GM12878 (cell line): Measurements from ENCODE around the gene BRAT1. TPM values are rescaled to one million over a fixed set of nuclear protein-coding genes. Genes with fewer than 3 reads are reported as not detected.

Experiments used
- ATAC-seq: fragments of 200-7000 bp; cut with Tn5 transposase; 3 replicates; pipeline ENCODE4 v1.9.1; 2020; ENCODE audit warnings: mild to moderate bottlenecking, moderate library complexity
- BruUV-seq: library from RNA; stranded (reverse); fragments of 400-500 nt; replicated peaks from 2 replicates; lab custom pipeline; 2021; lab: Mats Ljungman, UMichigan
- CTCF ChIA-PET: fragments of 300-600 bp; sonication (Branson Sonifier 250); formaldehyde crosslinking; extraction: SDS; loops from one replicate; lab custom pipeline; 2021; ENCODE audit warnings: inconsistent platforms; lab: Yijun Ruan, JAX
- POLR2A ChIA-PET: fragments of 350-600 bp; formaldehyde crosslinking; extraction: SDS; loops from one replicate; lab custom pipeline; 2021; ENCODE audit warnings: inconsistent platforms; lab: Charles Lee
- RAD21 ChIA-PET: fragments of 300-600 bp; sonication (Branson Sonifier 250); formaldehyde crosslinking; loops from one replicate; lab custom pipeline; 2023; ENCODE audit warnings: antibody characterized with exemption; ENCODE audit not compliant: unreplicated experiment; lab: Charles Lee
- SMC1A ChIA-PET: fragments of 300-600 bp; sonication (Branson Sonifier 250); formaldehyde crosslinking; loops from one replicate; lab custom pipeline; 2023; ENCODE audit not compliant: unreplicated experiment, uncharacterized antibody; lab: Charles Lee
- DNase-seq: peaks from one replicate; pipeline ENCODE4 v3.0.0-alpha.2; 2011; ENCODE audit warnings: low read depth, low spot score
- FAIRE-seq: peaks from 3 replicates; lab custom pipeline; 2011; peaks lifted over from hg19 to GRCh38; lab: Jason Lieb, UNC
- H2AFZ ChIP-seq: 2 replicates; pipeline ENCODE4 v1.6.0; 2011; ENCODE audit warnings: low read depth, low read length, control low read depth; ENCODE audit not compliant: control insufficient read depth
- H3K27ac ChIP-seq: 2 replicates; pipeline ENCODE4 v1.5.1; 2011; ENCODE audit warnings: control low read depth; ENCODE audit not compliant: control insufficient read depth, insufficient read depth
- H3K27me3 ChIP-seq, 2 experiments: replicated peaks in 1 of 2; 2 replicates each; pipeline versions ENCODE4 v1.6.0 to v1.6.1; 2011; ENCODE audit warnings: low read length in 1 of 2; ENCODE audit not compliant: control insufficient read depth in 2 of 2, insufficient read depth in 2 of 2
- H3K36me3 ChIP-seq, 2 experiments: 2 replicates each; pipeline ENCODE4 v1.5.1; 2011; ENCODE audit warnings: low read length in 1 of 2; ENCODE audit not compliant: control insufficient read depth in 2 of 2, insufficient read depth in 2 of 2
- H3K4me1 ChIP-seq: 2 replicates; pipeline ENCODE4 v1.6.1; 2011; ENCODE audit warnings: mild to moderate bottlenecking, low read length, moderate library complexity, mixed read lengths; ENCODE audit not compliant: control insufficient read depth, insufficient read depth
- H3K4me2 ChIP-seq: 2 replicates; pipeline ENCODE4 v1.6.0; 2011; ENCODE audit warnings: control low read depth; ENCODE audit not compliant: control insufficient read depth, insufficient read depth
- H3K4me3 ChIP-seq: fragments of 200-600 bp; sonication (generic); 2 replicates; pipeline ENCODE4 v1.5.1; 2016
- H3K79me2 ChIP-seq: 2 replicates; pipeline ENCODE4 v1.6.0; 2011; ENCODE audit warnings: low read length; ENCODE audit not compliant: control insufficient read depth, insufficient read depth
- H3K9ac ChIP-seq: 2 replicates; pipeline ENCODE4 v1.8.0; 2011; ENCODE audit warnings: low read length, control low read depth, mixed read lengths; ENCODE audit not compliant: control insufficient read depth, insufficient read depth
- H3K9me3 ChIP-seq: replicated peaks from 3 replicates; pipeline ENCODE4 v1.5.1; 2011; ENCODE audit warnings: mild to moderate bottlenecking, low read length; ENCODE audit not compliant: control insufficient read depth, insufficient read depth
- H4K20me1 ChIP-seq: 2 replicates; pipeline ENCODE4 v1.6.0; 2011; ENCODE audit not compliant: control insufficient read depth, insufficient read depth
- ASH2L ChIP-seq: fragments of 300-600, 200-600 bp; sonication (generic); IDR thresholded peaks from 2 replicates; pipeline ENCODE4 v1.6.1; 2017; ENCODE audit warnings: low read depth, mild to moderate bottlenecking, borderline replicate concordance
- BCL3 ChIP-seq: IDR thresholded peaks from 2 replicates; pipeline ENCODE4 v1.6.1; 2011; ENCODE audit warnings: borderline replicate concordance, low read depth, mild to moderate bottlenecking, moderate library complexity, low read length; ENCODE audit not compliant: insufficient read depth, poor library complexity, severe bottlenecking
- E2F8 ChIP-seq: fragments of 450-650 bp; IDR thresholded peaks from 2 replicates; pipeline ENCODE4 v1.6.1; 2018; ENCODE audit warnings: mild to moderate bottlenecking, low read depth, moderate library complexity; ENCODE audit not compliant: partially characterized antibody
- ESRRA ChIP-seq: IDR thresholded peaks from 2 replicates; pipeline ENCODE4 v1.6.1; 2012; ENCODE audit warnings: mild to moderate bottlenecking, low read length, improper control_type of control experiment
- IRF5 ChIP-seq: fragments of 450-650 bp; IDR thresholded peaks from 2 replicates; pipeline ENCODE4 v1.6.1; 2017; ENCODE audit warnings: borderline replicate concordance
- MLLT1 ChIP-seq: fragments of 450-650 bp; IDR thresholded peaks from 2 replicates; pipeline ENCODE4 v1.6.1; 2016; ENCODE audit warnings: mild to moderate bottlenecking
- NBN ChIP-seq: fragments of 450-650 bp; IDR thresholded peaks from 2 replicates; pipeline ENCODE4 v1.6.1; 2016
- NKRF ChIP-seq: fragments of 450-650 bp; conservative IDR thresholded peaks from 2 replicates; pipeline ENCODE4 v1.6.1; 2017; ENCODE audit warnings: mild to moderate bottlenecking, moderate library complexity
- RFX5 ChIP-seq: IDR thresholded peaks from 2 replicates; pipeline ENCODE4 v1.6.1; 2011; ENCODE audit warnings: low read depth, low read length, improper control_type of control experiment
- WGBS: methylation state at CpG from one replicate; pipeline ENCODE4 v1.1.6; 2016; ENCODE audit warnings: low lambda C conversion rate; ENCODE audit not compliant: insufficient replicate concordance, insufficient coverage; ENCODE audit errors: missing lambda C conversion rate; 5-methylcytosine and 5-hydroxymethylcytosine counted together
- in situ Hi-C: fragments of 300-500 bp; cut with MboI; formaldehyde crosslinking; loops from 9 replicates; pipeline ENCODE4 v1.14.3; 2018; ENCODE audit warnings: mixed read lengths
- intact Hi-C: fragments of 100-400 bp; cut with micrococcal nuclease; formaldehyde crosslinking; loops from one replicate; pipeline ENCODE4 v1.14.2; 2022; ENCODE audit not compliant: unreplicated experiment
- polyA plus RNA-seq, 11 experiments: library from polyadenylated mRNA; depleted of rRNA in 4 of 11; unstranded in 6 of 11; stranded (reverse) in 5 of 11; fragments of >200 nt; fragmentation: Nextera tagmentation in 4 of 11; fragmentation: Illumina TruSeq in 1 of 11; extraction: Ambion mirVana in 4 of 11; extraction: Trizol in 1 of 11; gene quantifications; 1 replicate in 1 of 11; 2 replicates in 10 of 11; pipeline versions ENCODE4 v1.2.1 to v1.2.3, GENCODE V29; 2011 to 2016; ENCODE audit warnings: inconsistent platforms in 2 of 11, missing spikeins in 2 of 11, low read depth in 1 of 11
- total RNA-seq, 4 experiments: library from RNA; depleted of rRNA in 3 of 4; stranded (reverse); fragments of >200 nt in 3 of 4; fragmentation: Illumina TruSeq in 1 of 4; extraction: Trizol in 1 of 4; gene quantifications; 2 replicates each; pipeline versions ENCODE4 v1.2.1 to v1.2.3, GENCODE V29; 2013 to 2021

The BRAT1 gene
- total and polyA plus RNA-seq, 10 of the 15 experiments (the other 5 are each of a cell fraction or from before 2014, with no cell fraction given): 0.13 to 53.3 (median 16.0) TPM

GRCh38 chr7:2524808-2525657 lies 30.3 kb downstream of the BRAT1 start:
- ATAC-seq: no peak
- WGBS: 75% methylated on average over 44 of the region's 53 CpGs
- no peak overlapping the region for H2AFZ ChIP-seq
- H3K27me3 ChIP-seq: peaks cover 0 to 11% of the 10 kb centered on the region in 2 experiments; a peak in 3 of 4 replicates
- intact Hi-C loops (no loop called here), in situ Hi-C loops (no loop called here)
- no peaks in the 10 kb centered on the region for H3K36me3 ChIP-seq
- ChIA-PET CTCF (no interaction called here), SMC1A (interaction anchor here (0.5 kb wide), 1 partner anchor 52 kb away, joined by 3 read pairs; no protein-coding TSS in a partner anchor), RAD21 (no interaction called here), POLR2A (no interaction called here)
- no peaks in the 10 kb centered on the region for H4K20me1 ChIP-seq
- no peak overlapping the region for H3K27ac ChIP-seq
- no peak overlapping the region for H3K4me3 ChIP-seq
- no peaks in the 10 kb centered on the region for H3K79me2 ChIP-seq
- no peaks in the 10 kb centered on the region for H3K9me3 ChIP-seq
- no peak overlapping the region for H3K4me2 ChIP-seq
- peaks cover 34% of the 10 kb centered on the region for H3K4me1 ChIP-seq
- no peak for FAIRE-seq
- H3K9ac ChIP-seq: no peak overlapping the region
- BruUV-seq: no TSS peak
- no peak for DNase-seq
- no peak for TF ChIP-seq BCL3
- TF ChIP-seq ASH2L: no peak
- no peak for TF ChIP-seq RFX5
- TF ChIP-seq MLLT1: no peak
- no peak for TF ChIP-seq NKRF
- TF ChIP-seq NBN: no peak
- no peak for TF ChIP-seq ESRRA
- TF ChIP-seq IRF5: no peak
- no peak for TF ChIP-seq E2F8
